Colon (tissue), 2 donors: Measurements from ENCODE around the gene OR10P1.

Experiments used
- FAIRE-seq: peaks from 2 replicates; lab custom pipeline; 2012; peaks lifted over from hg19 to GRCh38; lab: Jason Lieb, UNC
- donor health status: control.
- donor health status: control.

Gene OR10P1

DNA sequence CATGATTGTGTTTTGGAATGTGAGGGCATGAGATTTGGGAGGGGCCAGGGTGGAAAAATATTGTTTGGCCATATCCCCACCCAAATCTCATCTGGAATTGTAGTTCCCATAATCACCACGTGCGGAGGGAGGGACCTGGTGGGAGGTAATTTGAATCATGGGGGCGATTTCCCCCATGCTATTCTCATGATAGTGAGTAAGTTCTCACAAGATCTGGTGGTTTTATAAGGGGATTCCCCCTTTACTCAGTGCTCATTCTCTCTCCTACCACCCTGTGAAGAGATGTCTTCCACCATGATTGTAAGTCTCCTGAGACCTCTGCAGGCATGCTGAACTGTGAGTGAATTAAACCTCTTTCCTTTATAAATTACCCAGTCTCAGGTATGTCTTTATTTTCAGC, 15.7 kb downstream of the OR10P1 start:
- FAIRE-seq, result no peak

DNA sequence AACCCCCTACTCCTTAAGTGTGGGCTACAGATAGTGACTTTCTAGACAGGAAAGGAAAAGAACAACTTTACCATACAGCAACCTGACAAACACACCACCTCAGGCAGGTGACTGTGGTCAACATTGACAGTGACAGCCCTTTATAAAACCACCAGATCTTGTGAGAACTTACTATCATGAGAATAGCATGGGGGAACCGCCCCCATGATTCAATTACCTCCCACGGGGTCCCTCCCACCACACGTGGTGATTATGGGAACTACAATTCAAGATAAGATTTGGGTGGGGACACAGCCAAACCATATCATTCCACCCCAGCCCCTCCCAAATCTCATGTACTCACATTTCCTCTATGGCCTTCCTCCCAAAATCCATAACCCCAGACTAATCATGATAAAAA, 16.3 kb downstream of the OR10P1 start:
- no peak for FAIRE-seq

DNA sequence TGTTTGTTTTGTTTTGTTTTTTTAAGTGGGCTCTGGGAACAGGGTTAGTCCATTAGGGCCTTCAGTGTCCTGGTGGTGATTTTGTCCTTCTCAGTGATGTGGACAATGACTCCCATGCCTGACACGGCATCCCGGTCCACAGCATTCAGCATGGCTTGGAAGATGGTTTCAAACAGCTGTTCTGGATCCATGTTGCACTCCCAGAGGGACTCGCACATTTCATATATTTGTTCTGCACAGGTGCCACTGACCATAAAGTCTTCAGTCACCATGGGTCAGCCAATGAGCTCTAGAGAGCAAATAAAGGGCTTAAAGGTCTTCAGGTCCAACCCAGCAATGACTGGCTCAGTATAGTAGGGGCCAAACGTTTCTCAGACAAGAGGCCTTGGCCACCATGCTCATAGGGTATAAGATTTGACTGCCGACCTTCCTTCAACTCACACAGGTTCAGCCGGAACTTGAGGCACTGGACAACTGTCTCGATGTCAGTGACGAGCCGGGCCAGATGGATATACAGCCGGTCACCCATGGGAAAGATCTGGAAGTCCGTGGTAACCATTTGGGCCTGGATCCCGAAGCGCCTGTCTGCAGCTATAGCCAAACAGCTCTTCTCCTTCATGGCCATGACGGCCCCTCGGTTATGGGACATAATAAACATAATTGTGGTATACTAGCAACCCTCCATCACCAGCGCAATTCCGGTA, 18.0 kb downstream of the OR10P1 start:
- FAIRE-seq, result no peak

DNA sequence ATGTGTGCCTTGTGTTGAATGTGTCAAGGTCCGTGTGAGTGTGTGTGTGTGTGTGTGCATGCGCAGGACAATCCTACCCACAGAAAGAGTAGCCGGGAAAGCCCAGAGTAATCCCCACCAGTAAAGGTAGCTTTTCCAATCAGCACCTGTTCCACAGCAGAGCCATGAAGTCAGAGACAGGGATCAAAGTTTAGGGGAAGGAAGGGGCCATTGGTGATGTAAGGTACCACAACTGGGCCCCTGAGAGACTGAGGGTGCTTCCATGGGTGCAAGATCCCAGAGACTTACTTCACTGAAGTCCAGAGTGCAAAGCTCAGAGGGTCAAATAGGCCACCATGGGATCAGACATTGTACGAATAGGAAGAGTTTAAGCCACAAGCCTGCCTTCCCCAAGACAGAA, 20.5 kb downstream of the OR10P1 start:
- FAIRE-seq, result no peak

DNA sequence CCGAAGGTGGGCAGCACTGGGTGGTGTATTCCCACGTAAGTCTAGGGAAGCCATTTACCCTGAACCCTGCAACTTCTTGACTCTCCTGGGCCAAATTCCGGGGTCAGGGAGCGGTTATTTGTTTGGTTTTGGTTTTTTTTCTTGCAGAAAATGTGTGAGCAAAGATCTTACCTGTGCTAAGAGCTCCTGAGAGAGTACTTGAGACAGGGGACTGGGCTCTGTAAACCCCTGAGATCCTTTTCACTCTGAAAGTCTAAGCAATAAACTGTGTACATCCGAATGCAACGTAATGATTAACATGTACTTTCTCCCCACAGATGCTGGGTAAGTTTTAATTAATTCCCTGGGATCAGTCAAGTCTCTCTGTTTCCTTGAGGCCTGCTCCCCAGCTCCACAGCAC, 21.5 kb downstream of the OR10P1 start:
- no peak for FAIRE-seq

DNA sequence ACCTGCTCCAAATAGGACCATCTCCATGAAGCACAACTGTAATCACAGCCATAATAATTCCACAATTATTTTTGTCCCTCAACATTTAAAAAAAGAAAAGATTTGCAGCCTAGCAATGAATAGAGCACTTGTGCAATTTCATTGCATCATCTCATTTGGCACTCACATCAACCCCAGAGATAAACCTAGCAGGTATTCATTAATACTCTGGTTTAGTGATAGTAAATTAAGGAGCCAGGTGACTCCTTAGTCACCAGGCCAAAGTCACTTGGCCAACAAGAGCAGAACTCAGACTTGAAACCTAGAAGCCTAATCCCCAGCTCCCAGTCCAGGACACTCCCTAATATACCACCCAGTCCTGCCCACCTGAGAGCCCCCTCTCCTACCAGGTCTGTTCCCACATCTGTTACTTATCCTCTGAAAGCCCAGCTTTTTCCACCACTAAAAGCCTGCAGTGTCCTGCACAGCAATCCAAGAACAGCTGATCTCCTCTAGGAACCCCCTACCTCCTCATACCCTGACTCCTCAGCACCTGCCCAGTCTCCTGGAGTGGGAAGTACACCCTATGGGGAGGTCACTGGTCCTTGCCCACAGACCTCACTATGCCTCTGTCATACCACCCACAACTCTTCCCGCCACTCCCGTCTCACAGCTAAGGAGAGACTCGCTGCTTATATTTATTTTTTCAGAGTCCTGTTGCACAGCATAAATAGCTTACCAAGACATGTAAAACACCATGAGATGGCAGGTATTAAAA, 22.1 kb downstream of the OR10P1 start:
- no peak for FAIRE-seq

DNA sequence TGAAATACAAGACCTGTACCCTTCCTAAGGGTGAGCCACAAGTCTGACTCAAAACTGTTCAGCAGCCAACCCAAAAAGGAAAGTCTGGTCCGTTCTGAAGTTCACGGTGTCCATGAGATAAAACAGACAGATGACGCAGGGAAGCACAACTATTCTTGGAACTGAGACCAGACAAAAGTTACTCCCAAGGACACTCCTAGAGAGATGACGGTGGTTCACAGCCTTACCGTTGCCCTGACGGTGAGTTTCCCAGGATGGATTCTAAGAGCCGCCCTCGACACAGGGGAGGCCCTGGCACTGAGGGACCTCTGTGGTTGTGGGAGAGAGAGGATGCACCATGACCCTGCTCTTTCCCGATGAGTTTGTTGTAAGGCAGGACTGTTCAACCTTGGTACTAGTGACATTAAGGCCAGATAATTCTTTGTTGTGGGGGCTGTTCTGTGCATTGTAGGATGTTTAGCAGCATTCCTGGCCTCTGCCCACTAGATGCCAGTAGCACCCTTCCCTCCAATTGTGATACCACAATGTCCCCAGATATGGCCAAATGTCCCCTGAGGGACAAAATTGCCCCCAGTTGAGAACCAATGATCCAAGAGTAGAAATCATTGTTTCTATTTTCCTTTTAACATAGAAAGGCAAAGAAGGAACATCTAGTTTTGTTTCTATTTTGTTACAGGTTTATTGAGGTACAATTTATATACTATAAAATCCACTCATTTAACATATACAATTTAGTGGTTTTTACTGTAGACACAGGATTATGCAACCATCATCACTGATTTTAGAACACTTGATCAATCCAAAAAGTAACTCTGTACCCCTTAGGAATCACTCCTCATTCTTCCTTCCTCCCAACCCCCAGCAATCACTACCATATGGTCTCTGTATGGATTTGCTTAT, 23.0 kb downstream of the OR10P1 start:
- no peak for FAIRE-seq

DNA sequence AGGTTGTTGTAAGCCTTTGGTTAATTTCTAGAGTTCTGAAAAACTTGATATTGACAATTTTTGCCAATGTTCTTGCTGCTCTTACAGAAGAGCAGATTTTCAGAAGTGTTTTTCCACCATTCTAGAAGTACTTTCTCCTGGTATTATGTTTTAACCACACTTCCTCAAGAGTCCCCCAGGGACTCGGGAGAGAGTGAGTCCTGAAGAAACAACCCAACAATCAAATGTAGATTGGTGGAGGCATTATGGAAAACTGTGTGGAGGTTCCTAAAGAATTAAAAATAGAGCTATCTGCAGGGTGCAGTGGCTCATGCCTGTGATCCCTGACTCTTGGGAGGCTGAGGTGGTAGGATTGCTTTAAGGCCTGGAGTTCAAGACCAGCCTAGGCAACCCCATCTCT, 26.7 kb downstream of the OR10P1 start:
- no peak for FAIRE-seq

DNA sequence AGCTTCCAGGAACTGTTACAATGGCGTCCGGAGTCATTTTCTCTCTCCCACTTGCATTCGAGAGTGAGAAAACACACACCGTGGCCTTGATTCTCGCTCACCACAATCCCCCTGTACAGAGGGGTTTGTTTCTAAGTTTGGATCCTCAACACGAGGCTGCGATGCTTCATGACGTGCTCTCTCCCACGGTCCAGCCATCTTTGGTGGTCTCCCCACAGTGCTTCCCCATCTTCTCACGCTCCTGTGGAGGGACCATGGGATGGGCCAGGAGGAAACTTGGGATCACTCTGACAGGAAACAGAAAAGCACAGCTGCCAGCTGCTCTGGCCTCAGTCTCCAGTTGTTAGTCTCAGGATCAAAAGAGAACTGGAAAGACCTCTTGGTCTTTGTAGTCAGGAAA, 28.1 kb downstream of the OR10P1 start:
- FAIRE-seq, result no peak

DNA sequence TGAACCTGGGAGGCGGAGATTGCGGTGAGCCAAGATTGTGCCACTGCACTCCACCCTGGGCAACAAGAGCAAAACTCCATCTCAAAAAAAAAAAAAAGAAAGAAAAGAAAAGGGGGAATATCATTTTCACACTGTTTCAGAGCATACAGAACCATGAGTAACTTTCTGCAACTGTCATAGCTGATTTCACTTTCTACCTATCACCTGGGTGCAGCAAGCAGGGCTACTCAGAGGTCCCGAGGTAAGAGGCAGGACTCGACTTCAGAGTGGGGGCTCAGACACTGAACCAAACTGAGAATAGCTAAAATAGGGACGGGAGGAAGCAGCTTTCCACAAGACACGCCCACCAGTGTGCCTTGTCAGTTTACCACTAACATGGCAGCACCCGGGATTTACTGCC, 29.8 kb downstream of the OR10P1 start:
- FAIRE-seq, result no peak

DNA sequence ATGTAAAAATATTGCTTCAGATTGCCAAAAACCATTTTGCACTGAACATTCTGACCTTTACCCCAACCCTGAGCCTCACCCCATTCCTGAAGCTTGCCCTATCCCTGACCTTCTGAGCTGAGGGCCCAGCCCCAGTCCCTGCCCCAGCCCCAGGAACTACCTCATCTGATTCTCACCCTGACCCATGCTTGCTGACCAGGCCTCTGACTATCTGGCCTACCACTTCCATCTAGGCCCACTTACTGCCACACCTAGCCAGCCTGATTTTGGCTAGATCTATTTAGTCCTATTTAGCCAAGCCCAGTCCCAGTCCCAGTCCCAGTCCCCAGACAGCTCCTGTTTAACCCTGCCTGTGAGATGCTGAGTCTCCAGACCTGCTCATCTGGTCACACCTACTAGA, 33.6 kb downstream of the OR10P1 start:
- FAIRE-seq, result no peak

DNA sequence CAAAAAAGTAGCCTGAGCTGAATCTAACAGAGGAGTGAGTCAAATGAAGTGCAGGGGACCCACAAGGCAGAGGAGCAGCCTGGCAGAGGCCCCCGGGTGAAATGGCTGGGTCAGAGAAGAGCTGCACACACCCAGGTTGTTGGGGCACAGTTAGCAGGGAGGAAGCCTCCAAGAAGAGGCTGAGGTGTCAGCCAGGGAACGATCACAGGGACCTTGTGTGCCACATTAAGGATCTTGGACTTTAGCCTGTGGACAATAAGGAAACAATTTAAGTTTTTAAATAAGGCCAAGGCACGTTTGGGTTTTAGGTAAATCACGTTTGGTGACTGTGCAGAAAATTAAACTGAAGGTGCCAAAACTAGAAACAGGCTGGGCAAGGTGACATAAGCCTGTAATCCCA, 35.1 kb downstream of the OR10P1 start:
- FAIRE-seq, result no peak

DNA sequence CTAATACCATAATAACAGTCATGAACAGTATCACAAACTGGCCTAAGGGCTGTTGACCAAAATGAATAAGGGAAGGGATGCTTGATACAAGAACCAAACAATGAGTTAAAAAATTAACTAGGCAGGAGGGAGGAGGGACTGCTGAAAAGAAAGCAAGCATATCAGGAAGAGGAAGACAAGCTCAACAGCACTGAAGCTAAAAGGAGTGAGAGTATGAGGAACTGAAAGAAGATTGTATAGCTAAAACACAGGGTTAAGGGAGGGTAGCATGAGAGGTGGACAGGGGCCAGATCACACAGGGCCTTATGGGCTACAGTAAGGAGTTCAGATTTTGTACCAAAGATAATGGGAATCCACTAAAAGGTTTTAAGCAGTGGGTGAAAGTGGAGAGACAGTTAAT, 36.9 kb downstream of the OR10P1 start:
- no peak for FAIRE-seq

DNA sequence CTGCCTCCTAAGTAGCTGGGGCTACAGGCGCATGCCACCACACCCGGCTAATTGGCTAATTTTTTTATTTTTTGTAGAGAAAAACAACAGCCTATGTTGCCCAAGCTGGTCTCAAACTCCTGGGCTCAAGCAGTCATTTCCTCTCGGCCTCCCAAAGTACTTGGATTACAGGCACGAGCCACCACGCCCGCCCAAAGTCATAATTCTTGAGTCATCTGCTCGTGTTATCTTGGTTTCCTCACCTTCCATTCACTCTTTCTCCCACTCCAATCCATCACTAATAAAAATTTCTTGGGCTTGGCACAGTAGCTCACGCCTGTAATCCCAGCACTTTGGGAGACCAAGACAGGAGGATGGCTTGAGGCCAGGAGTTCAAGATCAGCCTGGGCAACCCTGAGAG, 39.0 kb downstream of the OR10P1 start:
- FAIRE-seq, result no peak

DNA sequence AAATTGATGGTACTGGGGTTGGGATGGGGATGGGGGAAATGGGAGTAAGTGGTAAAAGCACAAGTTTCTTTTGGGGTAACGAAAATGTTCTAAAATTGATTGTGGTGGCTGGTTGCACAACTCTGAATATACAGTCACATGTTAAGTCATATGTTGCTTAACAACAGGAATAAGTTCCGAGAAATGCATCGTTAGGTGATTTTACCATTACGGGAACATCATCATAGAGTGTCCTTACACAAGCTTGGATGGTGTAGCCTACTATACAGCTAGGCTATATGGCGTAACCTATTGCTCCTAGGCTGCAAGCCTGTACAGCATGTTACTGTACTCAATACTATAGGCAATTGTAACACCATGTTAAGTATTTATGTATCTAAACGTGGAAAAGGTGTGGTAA, 40.0 kb downstream of the OR10P1 start:
- no peak for FAIRE-seq

DNA sequence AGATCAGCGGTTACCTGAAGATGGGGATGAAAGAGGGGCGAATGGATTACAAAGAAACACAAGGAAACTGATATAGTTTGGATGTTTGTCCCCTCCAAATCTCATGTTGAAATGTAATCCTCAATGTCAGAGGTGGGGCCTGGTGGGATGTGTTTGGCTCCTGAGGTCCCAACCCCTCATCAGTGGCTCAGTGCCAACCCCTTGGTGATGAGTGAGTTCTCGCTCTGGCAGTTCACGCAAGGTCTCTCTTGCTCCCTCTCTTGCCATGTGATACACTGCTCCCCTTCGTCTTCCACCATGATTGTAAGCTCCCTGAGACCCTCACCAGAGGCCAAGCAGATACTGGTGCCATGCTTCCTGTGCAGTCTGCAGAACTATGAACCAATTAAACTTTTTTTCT, 43.0 kb downstream of the OR10P1 start:
- no peak for FAIRE-seq

DNA sequence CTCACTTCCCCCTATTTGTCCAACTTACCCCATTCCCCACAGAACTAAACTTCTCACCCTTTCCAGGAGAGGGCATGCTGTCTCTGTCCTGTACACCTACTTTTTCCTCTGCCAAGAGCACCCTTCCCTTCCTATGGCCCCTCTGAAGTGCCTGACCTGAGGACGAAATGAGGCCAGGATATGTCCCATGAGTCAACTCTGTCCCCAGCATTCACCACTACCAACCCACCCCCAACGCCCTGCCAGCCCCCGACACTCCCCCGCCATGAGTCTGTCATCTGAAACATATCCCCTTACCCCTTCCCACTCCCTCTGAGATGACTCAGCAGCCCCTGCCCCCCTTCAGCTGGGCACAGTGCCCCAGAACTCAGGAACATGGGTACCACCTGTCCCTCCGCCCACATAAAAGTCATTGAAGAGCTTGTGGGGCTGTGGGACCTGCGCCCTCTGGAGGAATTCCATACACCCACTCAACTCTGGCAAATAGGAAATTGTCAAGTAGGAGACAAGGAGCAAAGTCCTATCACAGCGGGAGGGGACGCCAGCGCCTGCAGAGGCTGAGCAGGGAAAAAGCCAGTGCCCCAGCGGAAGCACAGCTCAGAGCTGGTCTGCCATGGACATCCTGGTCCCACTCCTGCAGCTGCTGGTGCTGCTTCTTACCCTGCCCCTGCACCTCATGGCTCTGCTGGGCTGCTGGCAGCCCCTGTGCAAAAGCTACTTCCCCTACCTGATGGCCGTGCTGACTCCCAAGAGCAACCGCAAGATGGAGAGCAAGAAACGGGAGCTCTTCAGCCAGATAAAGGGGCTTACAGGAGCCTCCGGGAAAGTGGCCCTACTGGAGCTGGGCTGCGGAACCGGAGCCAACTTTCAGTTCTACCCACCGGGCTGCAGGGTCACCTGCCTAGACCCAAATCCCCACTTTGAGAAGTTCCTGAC, 44.7 kb downstream of the OR10P1 start:
- FAIRE-seq, result no peak

DNA sequence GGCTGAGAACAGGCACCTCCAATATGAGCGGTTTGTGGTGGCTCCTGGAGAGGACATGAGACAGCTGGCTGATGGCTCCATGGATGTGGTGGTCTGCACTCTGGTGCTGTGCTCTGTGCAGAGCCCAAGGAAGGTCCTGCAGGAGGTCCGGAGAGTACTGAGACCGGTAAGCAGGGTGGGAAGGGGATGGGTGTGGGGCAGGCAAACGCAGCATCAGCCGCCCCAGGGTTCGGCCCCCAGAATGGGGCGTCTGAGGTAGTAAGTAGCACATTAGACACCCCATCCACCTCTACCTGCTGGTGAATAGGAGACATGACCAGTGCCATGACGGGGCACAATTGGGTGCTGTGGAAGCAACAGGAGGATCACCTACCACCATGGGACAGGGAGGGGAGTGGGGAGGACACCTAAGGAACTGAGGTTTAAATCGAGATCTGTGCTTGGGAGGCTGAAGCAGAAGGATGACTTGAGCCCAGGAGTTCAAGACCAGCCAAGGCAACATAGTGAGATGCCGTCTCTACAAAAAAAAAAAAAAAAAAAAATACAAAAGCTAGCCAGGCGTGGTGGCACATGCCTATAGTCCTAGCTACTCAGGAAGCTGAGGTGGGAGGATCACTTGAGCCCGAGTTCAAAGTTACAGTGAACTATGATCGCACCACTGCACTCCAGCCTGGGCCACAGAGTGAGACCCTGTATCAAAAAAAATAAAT, 45.5 kb downstream of the OR10P1 start:
- FAIRE-seq, result no peak

DNA sequence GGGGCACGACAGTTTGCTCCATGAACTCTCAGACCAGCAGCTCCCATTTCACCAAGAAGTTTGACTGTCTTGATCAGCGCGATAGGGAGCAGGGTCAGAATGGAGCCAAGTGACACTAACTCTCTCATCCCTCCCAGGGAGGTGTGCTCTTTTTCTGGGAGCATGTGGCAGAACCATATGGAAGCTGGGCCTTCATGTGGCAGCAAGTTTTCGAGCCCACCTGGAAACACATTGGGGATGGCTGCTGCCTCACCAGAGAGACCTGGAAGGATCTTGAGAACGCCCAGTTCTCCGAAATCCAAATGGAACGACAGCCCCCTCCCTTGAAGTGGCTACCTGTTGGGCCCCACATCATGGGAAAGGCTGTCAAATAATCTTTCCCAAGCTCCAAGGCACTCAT, 47.0 kb downstream of the OR10P1 start:
- no peak for FAIRE-seq

DNA sequence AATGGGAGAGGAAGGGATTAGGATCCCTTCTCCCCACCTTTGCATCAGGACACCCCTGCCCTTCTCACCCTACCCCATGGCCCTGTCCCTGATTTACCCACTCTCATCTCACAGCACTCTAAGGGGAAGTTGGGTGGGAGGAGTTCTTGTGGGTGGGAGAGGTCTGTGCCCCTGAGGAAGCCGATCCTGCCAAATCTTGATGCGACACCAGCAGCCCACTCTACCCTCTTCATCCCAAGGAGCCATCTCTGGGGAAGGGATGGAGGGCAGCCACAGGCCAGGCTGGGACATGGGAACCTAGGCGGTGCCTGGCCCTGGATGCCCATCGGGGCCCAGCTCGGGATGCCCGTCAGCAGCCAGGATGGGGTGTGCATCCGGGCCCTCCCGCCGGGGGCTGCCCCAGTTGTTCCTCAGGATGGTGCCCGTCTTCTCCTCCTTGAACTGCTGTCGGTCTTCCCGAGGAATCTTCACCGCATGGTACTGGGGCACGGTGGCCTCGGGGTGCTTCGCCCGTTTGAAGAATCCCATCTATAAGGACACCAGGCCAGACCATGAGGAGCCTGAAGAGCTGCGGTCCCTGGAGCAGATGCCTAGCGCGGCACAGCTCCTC, 48.2 kb downstream of the OR10P1 start:
- FAIRE-seq, result no peak

DNA sequence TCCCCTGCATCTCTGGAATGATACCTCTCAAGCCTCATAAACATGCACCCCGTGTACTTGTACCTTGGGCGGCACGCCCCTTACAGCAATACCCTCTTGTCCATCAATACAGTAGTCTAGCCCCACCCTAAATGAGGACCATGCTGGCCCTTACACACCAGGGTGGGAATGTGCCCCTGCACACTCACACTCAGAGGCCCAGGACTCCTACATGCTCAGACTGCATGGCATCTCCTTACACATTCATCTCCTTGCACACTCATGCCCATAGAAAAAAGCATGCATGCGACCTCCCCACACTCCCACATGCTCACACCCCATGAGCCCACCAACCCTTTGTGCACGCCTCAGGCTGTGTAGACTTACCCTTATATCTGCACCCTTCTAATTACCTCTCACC, 49.0 kb downstream of the OR10P1 start:
- FAIRE-seq, result no peak
